ENCODE measurements around the gene CCDC91.

CCDC91 gene

DNA sequence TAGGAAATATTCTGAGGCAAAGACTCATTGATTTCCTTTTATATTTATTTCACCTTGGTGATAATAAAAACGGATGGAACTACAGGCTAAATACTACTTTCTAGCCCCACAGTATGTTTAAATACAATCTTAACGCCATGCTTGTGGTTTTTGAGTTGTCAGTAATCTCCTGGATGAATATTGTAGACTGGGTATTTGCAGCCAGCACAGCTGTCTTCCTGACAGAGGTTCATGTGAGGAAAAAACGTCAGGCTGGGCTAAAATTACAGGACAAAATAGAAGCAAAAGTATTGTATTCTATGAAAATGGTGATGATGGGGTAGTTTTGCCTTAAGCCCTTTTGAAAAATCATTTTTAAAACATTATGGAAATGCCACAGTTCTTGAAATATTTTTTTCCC, 140.9 kb downstream of the CCDC91 start:
- no peaks in the 10 kb centered on the region for H3K36me3 ChIP-seq (ENCODE audit: control insufficient read depth in 5 of 5, insufficient read depth in 5 of 5, low read length in 5 of 5)
- no peak overlapping the region for H3K27ac ChIP-seq (ENCODE audit: low read depth, low read length)
- no peak overlapping the region for H3K4me3 ChIP-seq (ENCODE audit: low read depth in 1 of 5, low read length in 5 of 5)
- H3K9me3 ChIP-seq (ENCODE audit: control insufficient read depth in 5 of 5, low read length in 5 of 5) = no peaks in the 10 kb centered on the region
- H3K27me3 ChIP-seq (ENCODE audit: control insufficient read depth in 5 of 5, insufficient read depth in 4 of 5, low read length in 5 of 5) = no peaks in the 10 kb centered on the region
- H3K4me1 ChIP-seq (ENCODE audit: control insufficient read depth in 5 of 5, insufficient read depth in 5 of 5, low read length in 5 of 5) = no peaks in the 10 kb centered on the region
- no peak overlapping the region for H3K9ac ChIP-seq (ENCODE audit: low read length in 5 of 5)

DNA sequence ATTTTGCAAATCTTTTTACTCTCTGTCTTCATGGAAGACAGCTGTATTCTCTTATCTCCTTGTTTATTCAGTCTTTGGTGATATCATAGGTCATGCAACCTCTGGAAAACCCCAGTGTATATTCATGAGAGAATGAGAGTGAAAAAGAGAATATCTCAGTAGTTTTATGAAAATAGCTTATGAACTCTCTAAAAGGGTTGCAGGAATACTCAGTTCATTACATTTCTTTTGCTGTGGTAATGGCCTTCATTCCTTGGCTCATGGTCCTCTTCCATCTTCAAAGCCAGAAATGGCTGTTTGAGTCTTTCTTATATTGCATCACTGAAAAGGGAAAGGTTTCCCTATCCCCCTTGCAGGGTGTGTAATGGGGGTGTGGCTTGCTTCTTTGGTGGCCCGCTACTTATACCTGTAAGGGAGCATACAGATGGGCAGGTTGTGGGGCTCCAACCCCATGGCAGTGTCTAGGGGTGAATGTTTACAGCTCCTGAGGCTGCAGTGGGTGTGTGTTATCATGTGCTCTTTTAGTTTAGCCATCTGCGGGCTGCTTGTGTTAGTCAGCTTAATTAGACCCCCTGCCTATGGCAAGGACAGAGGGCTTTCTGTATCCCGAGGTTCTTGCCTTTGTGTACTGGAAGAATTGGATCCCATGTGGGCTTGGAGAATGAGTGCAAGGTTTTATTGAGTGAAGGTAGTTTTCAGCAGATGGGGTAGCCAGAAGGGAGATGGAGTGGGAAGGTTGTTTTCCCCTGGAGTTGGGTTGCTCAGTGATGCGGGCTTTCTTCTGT, 150.2 kb downstream of the CCDC91 start:
- H3K27ac ChIP-seq (ENCODE audit: low read depth, low read length) = no peak overlapping the region
- H3K4me1 ChIP-seq (ENCODE audit: control insufficient read depth in 5 of 5, insufficient read depth in 5 of 5, low read length in 5 of 5) = no peaks in the 10 kb centered on the region
- H3K27me3 ChIP-seq (ENCODE audit: control insufficient read depth in 5 of 5, insufficient read depth in 4 of 5, low read length in 5 of 5) = no peaks in the 10 kb centered on the region
- H3K9ac ChIP-seq (ENCODE audit: low read length in 5 of 5) = no peak overlapping the region
- no peaks in the 10 kb centered on the region for H3K9me3 ChIP-seq (ENCODE audit: control insufficient read depth in 5 of 5, low read length in 5 of 5)
- H3K4me3 ChIP-seq (ENCODE audit: low read depth in 1 of 5, low read length in 5 of 5) = no peak overlapping the region
- no peaks in the 10 kb centered on the region for H3K36me3 ChIP-seq (ENCODE audit: control insufficient read depth in 5 of 5, insufficient read depth in 5 of 5, low read length in 5 of 5)

DNA sequence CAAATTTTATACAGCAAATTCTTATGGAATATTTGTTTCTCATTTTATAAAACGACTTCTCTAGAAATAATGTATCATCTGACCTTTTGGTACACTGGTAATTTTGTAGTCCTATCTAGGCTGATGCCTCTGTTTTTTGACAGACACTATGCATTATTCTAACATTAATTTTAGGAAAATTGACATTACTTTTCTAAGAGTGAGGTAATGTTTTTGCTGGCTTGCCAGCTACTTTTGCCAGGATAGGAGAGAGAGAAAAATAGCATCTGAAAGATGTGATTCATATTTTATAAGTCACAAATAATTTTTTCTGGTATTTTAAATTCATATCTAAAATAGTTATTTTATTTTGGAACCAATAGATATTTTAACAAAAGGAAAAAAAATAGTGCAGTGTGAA, 153.5 kb downstream of the CCDC91 start:
- Histone ChIP-seq H3K9me3 (ENCODE audit: control insufficient read depth in 5 of 5, low read length in 5 of 5) (no peaks in the 10 kb centered on the region), H3K36me3 (ENCODE audit: control insufficient read depth in 5 of 5, insufficient read depth in 5 of 5, low read length in 5 of 5) (no peaks in the 10 kb centered on the region), H3K27ac (ENCODE audit: low read depth, low read length) (no peak overlapping the region), H3K4me1 (ENCODE audit: control insufficient read depth in 5 of 5, insufficient read depth in 5 of 5, low read length in 5 of 5) (no peaks in the 10 kb centered on the region), H3K9ac (ENCODE audit: low read length in 5 of 5) (no peak overlapping the region), H3K4me3 (ENCODE audit: low read depth in 1 of 5, low read length in 5 of 5) (no peak overlapping the region), H3K27me3 (ENCODE audit: control insufficient read depth in 5 of 5, insufficient read depth in 4 of 5, low read length in 5 of 5) (no peaks in the 10 kb centered on the region)

DNA sequence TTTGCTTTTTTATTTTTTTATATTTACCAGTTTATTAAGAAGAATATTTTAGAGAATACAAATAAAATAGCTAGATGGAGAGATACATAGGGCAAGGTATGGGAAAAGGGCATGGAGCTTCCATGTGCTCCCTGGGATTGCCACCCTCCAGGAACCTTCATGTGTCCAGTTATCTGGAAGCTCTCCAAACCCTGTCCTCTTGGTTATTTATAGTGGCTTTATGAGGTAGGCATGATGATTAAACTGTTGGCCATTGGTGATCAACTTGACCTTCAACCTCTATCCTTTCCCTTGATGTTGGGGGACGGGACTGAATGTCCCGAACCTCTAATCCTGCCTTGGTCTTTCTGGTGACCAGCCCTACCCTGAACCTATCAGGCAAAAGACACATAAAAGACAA, 156.3 kb downstream of the CCDC91 start:
- peaks cover 0 to 5% (median 0%) of the 10 kb centered on the region in 5 donors for H3K4me1 ChIP-seq (ENCODE audit: control insufficient read depth in 5 of 5, insufficient read depth in 5 of 5, low read length in 5 of 5)
- no peaks in the 10 kb centered on the region for H3K36me3 ChIP-seq (ENCODE audit: control insufficient read depth in 5 of 5, insufficient read depth in 5 of 5, low read length in 5 of 5)
- no peak overlapping the region for H3K4me3 ChIP-seq (ENCODE audit: low read depth in 1 of 5, low read length in 5 of 5)
- no peaks in the 10 kb centered on the region for H3K9me3 ChIP-seq (ENCODE audit: control insufficient read depth in 5 of 5, low read length in 5 of 5)
- H3K27ac ChIP-seq (ENCODE audit: low read depth, low read length) = no peak overlapping the region
- no peaks in the 10 kb centered on the region for H3K27me3 ChIP-seq (ENCODE audit: control insufficient read depth in 5 of 5, insufficient read depth in 4 of 5, low read length in 5 of 5)
- no peak overlapping the region for H3K9ac ChIP-seq (ENCODE audit: low read length in 5 of 5)

DNA sequence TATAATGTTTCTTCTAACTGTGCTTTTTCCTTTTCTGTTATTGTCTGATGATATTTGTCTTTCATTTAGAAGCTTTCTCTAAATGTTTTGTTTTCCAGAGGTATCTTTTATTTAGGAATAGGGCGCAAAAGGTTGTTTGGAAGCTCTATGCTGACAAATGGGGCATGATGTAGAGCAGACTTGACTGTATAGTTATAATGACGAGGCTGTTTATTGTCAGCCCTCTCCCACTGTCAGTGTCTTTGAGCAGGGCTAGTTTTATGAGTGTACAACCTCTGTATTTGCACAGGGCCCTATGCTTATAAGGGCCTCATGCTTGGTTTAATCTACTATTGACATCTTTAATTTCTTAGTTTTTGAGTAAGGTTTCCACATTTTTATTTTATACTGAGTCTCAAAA, 158.9 kb downstream of the CCDC91 start:
- Histone ChIP-seq H3K4me3 (ENCODE audit: low read depth in 1 of 5, low read length in 5 of 5) (no peak overlapping the region), H3K27me3 (ENCODE audit: control insufficient read depth in 5 of 5, insufficient read depth in 4 of 5, low read length in 5 of 5) (no peaks in the 10 kb centered on the region), H3K9ac (ENCODE audit: low read length in 5 of 5) (no peak overlapping the region), H3K36me3 (ENCODE audit: control insufficient read depth in 5 of 5, insufficient read depth in 5 of 5, low read length in 5 of 5) (peaks cover 0 to 12% (median 4%) of the 10 kb centered on the region in 5 donors), H3K4me1 (ENCODE audit: control insufficient read depth in 5 of 5, insufficient read depth in 5 of 5, low read length in 5 of 5) (peaks cover 0 to 5% (median 0%) of the 10 kb centered on the region in 5 donors), H3K27ac (ENCODE audit: low read depth, low read length) (no peak overlapping the region), H3K9me3 (ENCODE audit: control insufficient read depth in 5 of 5, low read length in 5 of 5) (peaks cover 0 to 2% (median 0%) of the 10 kb centered on the region in 5 donors)

DNA sequence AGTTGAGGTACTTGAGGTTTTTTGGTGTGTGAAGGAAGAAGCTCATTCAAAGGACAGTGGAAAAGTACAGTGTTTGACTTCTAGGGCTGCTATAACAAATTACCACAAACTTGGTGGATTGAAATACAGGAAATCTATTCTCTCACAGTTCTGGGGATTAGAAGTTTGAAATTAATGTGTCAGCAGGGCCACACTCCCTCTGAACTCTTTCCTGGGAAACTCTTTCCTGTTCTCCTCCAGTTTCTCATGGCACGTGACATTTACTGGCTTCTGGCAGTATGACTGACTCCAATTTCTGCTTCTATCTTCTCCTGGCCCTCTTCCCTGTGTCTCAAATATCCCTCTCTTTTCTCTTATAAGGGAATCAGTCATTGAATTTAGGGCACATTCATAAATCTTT, 160.2 kb downstream of the CCDC91 start:
- no peak overlapping the region for H3K4me3 ChIP-seq (ENCODE audit: low read depth in 1 of 5, low read length in 5 of 5)
- no peaks in the 10 kb centered on the region for H3K27me3 ChIP-seq (ENCODE audit: control insufficient read depth in 5 of 5, insufficient read depth in 4 of 5, low read length in 5 of 5)
- H3K36me3 ChIP-seq (ENCODE audit: control insufficient read depth in 5 of 5, insufficient read depth in 5 of 5, low read length in 5 of 5) = peaks cover 0 to 12% (median 4%) of the 10 kb centered on the region in 5 donors

DNA sequence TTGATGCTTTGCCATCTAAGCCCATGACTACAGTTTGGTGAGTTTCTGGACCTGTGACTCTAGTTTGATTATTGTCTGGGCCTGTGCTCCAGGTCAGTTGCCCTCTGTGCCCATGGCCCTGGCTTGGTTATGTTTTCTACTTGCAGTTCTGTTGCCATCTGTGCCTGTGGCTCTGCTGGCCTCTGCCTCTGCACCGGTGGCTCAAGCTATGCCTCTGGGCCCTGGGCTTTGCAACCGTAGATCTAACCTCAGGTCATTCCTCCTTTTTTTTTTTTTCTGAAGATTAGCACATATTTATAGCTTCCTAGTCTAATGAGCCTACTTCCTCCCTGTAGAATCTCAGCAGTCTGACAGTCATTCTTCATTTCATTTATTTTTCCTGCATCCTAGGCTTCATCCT, 161.2 kb downstream of the CCDC91 start:
- H3K27me3 ChIP-seq (ENCODE audit: control insufficient read depth in 5 of 5, insufficient read depth in 4 of 5, low read length in 5 of 5) = no peaks in the 10 kb centered on the region
- H3K9ac ChIP-seq (ENCODE audit: low read length in 5 of 5) = no peak overlapping the region
- no peak overlapping the region for H3K27ac ChIP-seq (ENCODE audit: low read depth, low read length)
- H3K4me1 ChIP-seq (ENCODE audit: control insufficient read depth in 5 of 5, insufficient read depth in 5 of 5, low read length in 5 of 5) = peaks cover 0 to 5% (median 0%) of the 10 kb centered on the region in 5 donors
- H3K36me3 ChIP-seq (ENCODE audit: control insufficient read depth in 5 of 5, insufficient read depth in 5 of 5, low read length in 5 of 5) = peaks cover 0 to 12% (median 4%) of the 10 kb centered on the region in 5 donors
- no peak overlapping the region for H3K4me3 ChIP-seq (ENCODE audit: low read depth in 1 of 5, low read length in 5 of 5)
- H3K9me3 ChIP-seq (ENCODE audit: control insufficient read depth in 5 of 5, low read length in 5 of 5) = peaks cover 0 to 2% (median 0%) of the 10 kb centered on the region in 5 donors

More for the DNA sequence above, 160.2 kb downstream of the CCDC91 start:
- peaks cover 0 to 5% (median 0%) of the 10 kb centered on the region in 5 donors for H3K4me1 ChIP-seq (ENCODE audit: control insufficient read depth in 5 of 5, insufficient read depth in 5 of 5, low read length in 5 of 5)
- H3K27ac ChIP-seq (ENCODE audit: low read depth, low read length) = no peak overlapping the region
- no peak overlapping the region for H3K9ac ChIP-seq (ENCODE audit: low read length in 5 of 5)
- H3K9me3 ChIP-seq (ENCODE audit: control insufficient read depth in 5 of 5, low read length in 5 of 5) = peaks cover 0 to 2% (median 0%) of the 10 kb centered on the region in 5 donors

DNA sequence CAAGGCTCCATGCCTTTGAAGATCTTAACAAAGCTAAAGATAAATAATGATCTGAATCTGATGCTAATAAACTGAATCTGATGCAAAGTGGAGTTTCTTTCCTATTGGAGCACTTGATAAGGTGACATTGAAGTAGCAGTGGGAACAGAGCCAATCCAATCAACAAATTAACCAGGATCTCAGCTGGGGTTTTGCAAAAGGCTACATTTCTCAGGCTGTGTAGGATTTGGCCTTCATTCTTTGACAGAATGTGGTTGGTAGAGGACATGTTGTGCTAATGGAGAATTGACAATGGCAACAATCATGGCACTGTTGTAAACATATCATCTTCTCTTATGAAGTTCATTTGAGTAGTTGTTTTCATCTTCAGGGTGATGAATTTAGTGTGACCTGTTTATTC, 164.9 kb downstream of the CCDC91 start:
- Histone ChIP-seq H3K36me3 (ENCODE audit: control insufficient read depth in 5 of 5, insufficient read depth in 5 of 5, low read length in 5 of 5) (peaks cover 0 to 12% (median 4%) of the 10 kb centered on the region in 5 donors), H3K27me3 (ENCODE audit: control insufficient read depth in 5 of 5, insufficient read depth in 4 of 5, low read length in 5 of 5) (no peaks in the 10 kb centered on the region), H3K4me1 (ENCODE audit: control insufficient read depth in 5 of 5, insufficient read depth in 5 of 5, low read length in 5 of 5) (peaks cover 0 to 5% (median 0%) of the 10 kb centered on the region in 5 donors), H3K9me3 (ENCODE audit: control insufficient read depth in 5 of 5, low read length in 5 of 5) (peaks cover 0 to 2% (median 0%) of the 10 kb centered on the region in 5 donors), H3K9ac (ENCODE audit: low read length in 5 of 5) (no peak overlapping the region), H3K27ac (ENCODE audit: low read depth, low read length) (no peak overlapping the region), H3K4me3 (ENCODE audit: low read depth in 1 of 5, low read length in 5 of 5) (no peak overlapping the region)

DNA sequence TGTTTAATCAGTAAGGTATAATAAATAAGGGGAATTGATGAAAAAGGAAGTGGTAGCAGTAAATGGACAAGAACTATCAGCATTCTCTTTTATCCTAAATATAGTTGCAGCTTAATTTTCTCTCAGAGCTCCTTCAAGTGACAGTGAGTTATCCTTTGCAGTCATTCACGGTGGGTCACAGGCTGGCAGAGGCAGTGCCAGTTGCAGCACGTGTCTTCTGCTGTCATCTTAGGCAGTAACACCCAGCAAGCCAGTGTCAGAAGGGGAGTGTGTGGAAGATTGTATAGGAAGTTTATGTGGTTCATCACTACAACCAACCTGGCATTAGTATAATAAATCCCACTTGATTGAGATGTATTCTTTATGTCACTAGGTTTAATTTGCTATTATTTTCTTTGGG, 170.0 kb downstream of the CCDC91 start:
- H3K27me3 ChIP-seq (ENCODE audit: control insufficient read depth in 5 of 5, insufficient read depth in 4 of 5, low read length in 5 of 5) = no peaks in the 10 kb centered on the region
- no peaks in the 10 kb centered on the region for H3K4me1 ChIP-seq (ENCODE audit: control insufficient read depth in 5 of 5, insufficient read depth in 5 of 5, low read length in 5 of 5)
- H3K9ac ChIP-seq (ENCODE audit: low read length in 5 of 5) = no peak overlapping the region
- no peak overlapping the region for H3K4me3 ChIP-seq (ENCODE audit: low read depth in 1 of 5, low read length in 5 of 5)
- H3K9me3 ChIP-seq (ENCODE audit: control insufficient read depth in 5 of 5, low read length in 5 of 5) = no peaks in the 10 kb centered on the region
- peaks cover 0 to 5% (median 0%) of the 10 kb centered on the region in 5 donors for H3K36me3 ChIP-seq (ENCODE audit: control insufficient read depth in 5 of 5, insufficient read depth in 5 of 5, low read length in 5 of 5)
- no peak overlapping the region for H3K27ac ChIP-seq (ENCODE audit: low read depth, low read length)

DNA sequence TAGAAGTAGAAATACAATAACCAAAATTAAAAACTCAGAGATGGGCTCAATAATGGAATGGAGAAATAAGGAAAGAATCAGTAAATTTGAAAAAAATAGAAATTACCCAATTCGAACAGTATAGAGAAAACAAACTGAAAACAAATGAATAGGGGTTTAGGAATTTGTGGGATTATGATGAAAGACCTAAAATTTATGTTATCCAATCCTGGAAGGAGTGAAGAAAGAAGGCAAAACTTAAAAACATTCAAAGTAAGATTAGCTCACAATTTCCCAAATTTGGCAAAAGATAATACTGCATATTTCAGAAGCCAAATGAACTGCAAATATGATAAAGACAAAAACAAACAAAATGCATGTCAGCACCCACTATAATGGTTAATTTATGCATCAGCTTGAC, 177.1 kb downstream of the CCDC91 start:
- Histone ChIP-seq H3K36me3 (ENCODE audit: control insufficient read depth in 5 of 5, insufficient read depth in 5 of 5, low read length in 5 of 5) (peaks cover 9 to 22% (median 12%) of the 10 kb centered on the region in 5 donors), H3K9me3 (ENCODE audit: control insufficient read depth in 5 of 5, low read length in 5 of 5) (peaks cover 13 to 34% (median 27%) of the 10 kb centered on the region in 5 donors), H3K9ac (ENCODE audit: low read length in 5 of 5) (no peak overlapping the region), H3K27me3 (ENCODE audit: control insufficient read depth in 5 of 5, insufficient read depth in 4 of 5, low read length in 5 of 5) (no peaks in the 10 kb centered on the region), H3K4me3 (ENCODE audit: low read depth in 1 of 5, low read length in 5 of 5) (no peak overlapping the region), H3K27ac (ENCODE audit: low read depth, low read length) (no peak overlapping the region), H3K4me1 (ENCODE audit: control insufficient read depth in 5 of 5, insufficient read depth in 5 of 5, low read length in 5 of 5) (no peaks in the 10 kb centered on the region)
